ENCODE data around the gene IGLL5. TPM values are rescaled to one million over a fixed set of nuclear protein-coding genes. Genes with fewer than 3 reads are reported as not detected.

Gene IGLL5
- total and polyA plus RNA-seq, 2 donors (not counting 3 experiments of a cell fraction or from before 2014, with no cell fraction given) = not detected

- intact Hi-C loops (cut with micrococcal nuclease) (loop anchor here (1.0 kb wide), 1 partner anchor 29 kb away; no protein-coding TSS in a partner anchor), dilution Hi-C loops (cut with MboI; ENCODE audit: extremely low pct_ligation_motif_present, low sequenced_read_pairs) (no loop called here)
These were observed 9.9 kb upstream of the IGLL5 start for GRCh38 chr22:22877523-22878210.

GRCh38 chr22:22878211-22878570 lies 9.4 kb upstream of the IGLL5 start:
- intact Hi-C loops (cut with micrococcal nuclease) = no loop called here
- dilution Hi-C loops (cut with MboI; ENCODE audit: extremely low pct_ligation_motif_present, low sequenced_read_pairs) = no loop called here
- POLR2A ChIA-PET = no interaction called here

More at GRCh38 chr22:22877523-22878210, 9.9 kb upstream of the IGLL5 start:
- ChIA-PET CTCF (interaction anchor here (0.6 to 1.6 kb wide), 33 partner anchors 12 to 455 kb away, joined by 3 to 37 read pairs (median 4); no protein-coding TSS in a partner anchor), POLR2A (no interaction called here)
- no peak overlapping the region for H3K4me3 ChIP-seq (replicated peaks in 1 of 3; ENCODE audit: insufficient read depth in 1 of 3, low read depth in 1 of 3, low read length in 3 of 3)
- DNase-seq (ENCODE audit: low read depth, low spot score) (peak; percentile 40), FAIRE-seq (peak; percentile 74)
- no peaks in the 10 kb centered on the region for H3K9me1 ChIP-seq (replicated peaks; ENCODE audit: control insufficient read depth, extremely low read depth, insufficient read depth, low read length)
- TF ChIP-seq, protein P1, sequence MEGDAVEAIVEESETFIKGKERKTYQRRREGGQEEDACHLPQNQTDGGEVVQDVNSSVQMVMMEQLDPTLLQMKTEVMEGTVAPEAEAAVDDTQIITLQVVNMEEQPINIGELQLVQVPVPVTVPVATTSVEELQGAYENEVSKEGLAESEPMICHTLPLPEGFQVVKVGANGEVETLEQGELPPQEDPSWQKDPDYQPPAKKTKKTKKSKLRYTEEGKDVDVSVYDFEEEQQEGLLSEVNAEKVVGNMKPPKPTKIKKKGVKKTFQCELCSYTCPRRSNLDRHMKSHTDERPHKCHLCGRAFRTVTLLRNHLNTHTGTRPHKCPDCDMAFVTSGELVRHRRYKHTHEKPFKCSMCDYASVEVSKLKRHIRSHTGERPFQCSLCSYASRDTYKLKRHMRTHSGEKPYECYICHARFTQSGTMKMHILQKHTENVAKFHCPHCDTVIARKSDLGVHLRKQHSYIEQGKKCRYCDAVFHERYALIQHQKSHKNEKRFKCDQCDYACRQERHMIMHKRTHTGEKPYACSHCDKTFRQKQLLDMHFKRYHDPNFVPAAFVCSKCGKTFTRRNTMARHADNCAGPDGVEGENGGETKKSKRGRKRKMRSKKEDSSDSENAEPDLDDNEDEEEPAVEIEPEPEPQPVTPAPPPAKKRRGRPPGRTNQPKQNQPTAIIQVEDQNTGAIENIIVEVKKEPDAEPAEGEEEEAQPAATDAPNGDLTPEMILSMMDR (IDR thresholded peaks at IDR 0.05; ENCODE audit: extremely low read depth in 1 of 2, insufficient read depth in 1 of 2, low read depth in 1 of 2, low read length in 2 of 2) = peak; percentile 65 to 85
- no peak for TF ChIP-seq POLR2A (IDR thresholded peaks at IDR 0.05; ENCODE audit: low read depth, low read length)
- no peaks in the 10 kb centered on the region for H3K4me1 ChIP-seq (ENCODE audit: control insufficient read depth, extremely low read depth, insufficient read depth, low read length)
- H3K27me3 ChIP-seq (ENCODE audit: control insufficient read depth in 2 of 2, insufficient read depth in 2 of 2, low read length in 2 of 2) = no peaks in the 10 kb centered on the region
- no peak overlapping the region for H3K9ac ChIP-seq (replicated peaks; ENCODE audit: extremely low read depth, insufficient read depth, low read length)
- no peaks in the 10 kb centered on the region for H4K20me1 ChIP-seq (replicated peaks; ENCODE audit: control insufficient read depth, extremely low read depth, insufficient read depth, low read length)
- H3K9me3 ChIP-seq (replicated peaks; ENCODE audit: control insufficient read depth, insufficient read depth, low read length) = no peaks in the 10 kb centered on the region
- no peaks in the 10 kb centered on the region for H3K36me3 ChIP-seq (ENCODE audit: control insufficient read depth in 2 of 2, extremely low read depth in 1 of 2, insufficient read depth in 2 of 2, low read length in 2 of 2)
- H3K4me2 ChIP-seq (ENCODE audit: insufficient read depth, low read length) = no peak overlapping the region
- no TSS peak for BruUV-seq (replicated peaks)
- no peak overlapping the region for H2AFZ ChIP-seq (ENCODE audit: low read depth, low read length)
- H3K79me2 ChIP-seq (ENCODE audit: control insufficient read depth, insufficient read depth, low read length) = no peaks in the 10 kb centered on the region
- no peak overlapping the region for H3K27ac ChIP-seq (ENCODE audit: insufficient read depth, low read depth, low read length)

More at GRCh38 chr22:22878211-22878570, 9.4 kb upstream of the IGLL5 start:
- TF ChIP-seq JUN (IDR thresholded peaks at IDR 0.05; ENCODE audit: borderline replicate concordance, insufficient read depth, insufficient read length, low read depth) (no peak), POLR2A (IDR thresholded peaks at IDR 0.05; ENCODE audit: low read depth, low read length) (no peak), MYC (IDR thresholded peaks at IDR 0.05; ENCODE audit: low read depth, low read length) (no peak), POLR2AphosphoS5 (IDR thresholded peaks at IDR 0.05; ENCODE audit: insufficient read depth, low read depth, low read length) (no peak), FOS (IDR thresholded peaks at IDR 0.05; ENCODE audit: borderline replicate concordance, insufficient read depth, low read length) (no peak), GATA2 (IDR thresholded peaks at IDR 0.05; ENCODE audit: insufficient read depth, insufficient read length, low read depth, low read length) (no peak), MAX (IDR thresholded peaks at IDR 0.05; ENCODE audit: insufficient read depth, insufficient read length) (no peak), EZH2 (IDR thresholded peaks at IDR 0.05; ENCODE audit: borderline replicate concordance, low read depth, low read length, severe bottlenecking) (no peak)
- TF ChIP-seq, protein P1 (IDR thresholded peaks at IDR 0.05; ENCODE audit: extremely low read depth in 1 of 2, insufficient read depth in 1 of 2, low read depth in 1 of 2, low read length in 2 of 2) = no peak
- H3K36me3 ChIP-seq (ENCODE audit: control insufficient read depth in 2 of 2, extremely low read depth in 1 of 2, insufficient read depth in 2 of 2, low read length in 2 of 2) = no peaks in the 10 kb centered on the region
- no peaks in the 10 kb centered on the region for H3K9me3 ChIP-seq (replicated peaks; ENCODE audit: control insufficient read depth, insufficient read depth, low read length)
- CTCF ChIA-PET = interaction anchor here (0.8 to 1.6 kb wide), 7 partner anchors 15 to 302 kb away, joined by 3 to 26 read pairs (median 6); no protein-coding TSS in a partner anchor
- no peaks in the 10 kb centered on the region for H3K79me2 ChIP-seq (ENCODE audit: control insufficient read depth, insufficient read depth, low read length)
- no peak overlapping the region for H3K9ac ChIP-seq (replicated peaks; ENCODE audit: extremely low read depth, insufficient read depth, low read length)
- no peak for DNase-seq (ENCODE audit: low read depth, low spot score)
- FAIRE-seq = no peak
- no TSS peak for BruUV-seq (replicated peaks)
- no peak overlapping the region for H2AFZ ChIP-seq (ENCODE audit: low read depth, low read length)
- no peaks in the 10 kb centered on the region for H3K9me1 ChIP-seq (replicated peaks; ENCODE audit: control insufficient read depth, extremely low read depth, insufficient read depth, low read length)
- no peaks in the 10 kb centered on the region for H4K20me1 ChIP-seq (replicated peaks; ENCODE audit: control insufficient read depth, extremely low read depth, insufficient read depth, low read length)
- no peaks in the 10 kb centered on the region for H3K4me1 ChIP-seq (ENCODE audit: control insufficient read depth, extremely low read depth, insufficient read depth, low read length)
- H3K4me3 ChIP-seq (replicated peaks in 1 of 3; ENCODE audit: insufficient read depth in 1 of 3, low read depth in 1 of 3, low read length in 3 of 3) = no peak overlapping the region
- no peaks in the 10 kb centered on the region for H3K27me3 ChIP-seq (ENCODE audit: control insufficient read depth in 2 of 2, insufficient read depth in 2 of 2, low read length in 2 of 2)
- no peak overlapping the region for H3K27ac ChIP-seq (ENCODE audit: insufficient read depth, low read depth, low read length)
- no peak overlapping the region for H3K4me2 ChIP-seq (ENCODE audit: insufficient read depth, low read length)

All from endothelial cell of umbilical vein (primary cell).